Measurements from ENCODE around the gene GADD45B.
A peak's percentile ranks its signal among the peaks of the same experiment; 100 is the strongest.
"Not testable (repeated sequence)": the region's sequence is repeated elsewhere in the genome, so short reads cannot be mapped to it uniquely, and the experiment has no call there.

Gene GADD45B

GRCh38 chr19:2469915-2470200, 6.1 kb upstream of the GADD45B start:
- not testable (repeated sequence) for DNase-seq

GRCh38 chr19:2474232-2475017, 1.5 kb upstream of the GADD45B start:
- DNase-seq: peak; percentile 93

- DNase-seq: peak; percentile 70
Measured at GRCh38 chr19:2475018-2475701, 767 bp upstream of the GADD45B start.

GRCh38 chr19:2476451-2477140, 669 bp downstream of the GADD45B start:
- peak; percentile 58 for DNase-seq

GRCh38 chr19:2477141-2477710, 1.3 kb downstream of the GADD45B start:
- DNase-seq: no peak

- DNase-seq: peak; percentile 32
Measured at GRCh38 chr19:2477732-2478191, 1.8 kb downstream of the GADD45B start.

GRCh38 chr19:2478278-2478755, 2.4 kb downstream of the GADD45B start:
- peak; percentile 91 for DNase-seq

GRCh38 chr19:2478756-2479555, 3.0 kb downstream of the GADD45B start:
- DNase-seq: peak; percentile 72

- no peak for DNase-seq
Measured at GRCh38 chr19:2479556-2480194, 3.7 kb downstream of the GADD45B start.

GRCh38 chr19:2481466-2481865, 5.5 kb downstream of the GADD45B start:
- no peak for DNase-seq

- no peak for DNase-seq
Measured at GRCh38 chr19:2482354-2483038, 6.6 kb downstream of the GADD45B start.

GRCh38 chr19:2483084-2483483, 7.2 kb downstream of the GADD45B start:
- no peak for DNase-seq

GRCh38 chr19:2483484-2484151, 7.7 kb downstream of the GADD45B start:
- DNase-seq: no peak

- DNase-seq: no peak
Measured at GRCh38 chr19:2484178-2484937, 8.4 kb downstream of the GADD45B start.

- DNase-seq: no peak
Measured at GRCh38 chr19:2485428-2485827, 9.5 kb downstream of the GADD45B start.

- DNase-seq: no peak
Measured at GRCh38 chr19:2487090-2487489, 11.2 kb downstream of the GADD45B start.

- DNase-seq: peak; percentile 64
Measured at GRCh38 chr19:2487842-2488241, 11.9 kb downstream of the GADD45B start.

GRCh38 chr19:2488405-2488941, 12.5 kb downstream of the GADD45B start:
- DNase-seq: no peak

GRCh38 chr19:2488942-2489731, 13.2 kb downstream of the GADD45B start:
- peak; percentile 77 for DNase-seq

All from hematopoietic multipotent progenitor cell treated with erythropoietin and hydrocortisone succinate and interleukin-3 and kit ligand, for 4 days (in vitro differentiated cells).